ENCODE data around the gene CLK2. TPM values are rescaled to one million over a fixed set of nuclear protein-coding genes. Genes with fewer than 3 reads are reported as not detected.

CLK2 gene
- total and polyA plus RNA-seq, 7 donors: 7.2 to 45.9 (median 23.2) TPM

DNA sequence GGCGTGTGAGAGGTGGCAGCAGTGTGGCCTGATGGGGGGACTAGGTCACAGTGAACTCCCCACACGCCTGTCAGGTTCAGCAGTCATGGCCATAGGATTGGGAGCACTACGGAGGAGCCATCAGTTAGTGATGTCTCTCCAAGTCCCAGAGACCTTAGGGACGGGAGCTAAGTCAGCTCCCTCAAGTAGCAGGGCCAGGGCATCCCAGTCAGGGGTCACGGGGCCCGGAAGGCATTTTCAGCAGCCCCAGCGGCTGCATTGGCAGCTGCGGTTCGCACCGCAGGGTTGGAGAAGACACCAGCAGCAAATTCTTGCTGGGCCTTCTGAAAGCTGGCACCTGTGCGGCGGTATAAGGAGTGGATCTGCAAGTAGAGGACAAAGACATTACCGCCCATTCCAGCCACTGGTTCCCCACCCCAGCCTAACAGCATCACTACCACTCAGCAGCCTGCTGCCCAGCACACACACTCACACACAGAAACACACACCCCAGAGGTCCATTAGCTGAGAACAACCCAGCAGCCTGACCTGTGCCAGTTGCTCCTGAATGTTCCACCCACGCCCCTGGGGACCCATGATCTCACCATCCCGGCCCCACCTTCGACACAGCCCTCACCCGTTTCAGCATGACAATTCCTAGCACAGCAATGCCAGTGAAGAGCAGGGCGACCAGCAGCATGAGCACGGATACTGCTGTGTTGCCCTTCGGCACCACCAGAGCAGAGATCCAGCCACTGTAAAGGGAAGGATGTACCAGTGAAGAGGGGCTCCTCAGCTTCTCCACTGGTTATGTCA is 17.0 kb downstream of the CLK2 start:
- intact Hi-C loops (cut with DNase I): no loop called here
- Histone ChIP-seq H3K27ac (peak overlapping the region; percentile 92 to 97 (median 96)), H3K4me1 (peaks cover 0 to 39% (median 36%) of the 10 kb centered on the region in 4 donors), H3K9me3 (no peaks in the 10 kb centered on the region), H3K36me3 (peaks cover 0 to 41% (median 12%) of the 10 kb centered on the region in 4 donors), H3K4me3 (peak overlapping the region; percentile 83 to 90 (median 90)), H3K27me3 (no peaks in the 10 kb centered on the region)
- 79 to 85% methylated on average over 20 of the region's 20 CpGs for WGBS, 2 donors
- no peak for DNase-seq
- TF ChIP-seq POLR2AphosphoS5 (IDR thresholded peaks at IDR 0.05) (no peak), EP300 (IDR thresholded peaks at IDR 0.05) (no peak), POLR2A (IDR thresholded peaks at IDR 0.05) (no peak)
- TF ChIP-seq, protein P1, sequence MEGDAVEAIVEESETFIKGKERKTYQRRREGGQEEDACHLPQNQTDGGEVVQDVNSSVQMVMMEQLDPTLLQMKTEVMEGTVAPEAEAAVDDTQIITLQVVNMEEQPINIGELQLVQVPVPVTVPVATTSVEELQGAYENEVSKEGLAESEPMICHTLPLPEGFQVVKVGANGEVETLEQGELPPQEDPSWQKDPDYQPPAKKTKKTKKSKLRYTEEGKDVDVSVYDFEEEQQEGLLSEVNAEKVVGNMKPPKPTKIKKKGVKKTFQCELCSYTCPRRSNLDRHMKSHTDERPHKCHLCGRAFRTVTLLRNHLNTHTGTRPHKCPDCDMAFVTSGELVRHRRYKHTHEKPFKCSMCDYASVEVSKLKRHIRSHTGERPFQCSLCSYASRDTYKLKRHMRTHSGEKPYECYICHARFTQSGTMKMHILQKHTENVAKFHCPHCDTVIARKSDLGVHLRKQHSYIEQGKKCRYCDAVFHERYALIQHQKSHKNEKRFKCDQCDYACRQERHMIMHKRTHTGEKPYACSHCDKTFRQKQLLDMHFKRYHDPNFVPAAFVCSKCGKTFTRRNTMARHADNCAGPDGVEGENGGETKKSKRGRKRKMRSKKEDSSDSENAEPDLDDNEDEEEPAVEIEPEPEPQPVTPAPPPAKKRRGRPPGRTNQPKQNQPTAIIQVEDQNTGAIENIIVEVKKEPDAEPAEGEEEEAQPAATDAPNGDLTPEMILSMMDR (IDR thresholded peaks at IDR 0.05): no peak

DNA sequence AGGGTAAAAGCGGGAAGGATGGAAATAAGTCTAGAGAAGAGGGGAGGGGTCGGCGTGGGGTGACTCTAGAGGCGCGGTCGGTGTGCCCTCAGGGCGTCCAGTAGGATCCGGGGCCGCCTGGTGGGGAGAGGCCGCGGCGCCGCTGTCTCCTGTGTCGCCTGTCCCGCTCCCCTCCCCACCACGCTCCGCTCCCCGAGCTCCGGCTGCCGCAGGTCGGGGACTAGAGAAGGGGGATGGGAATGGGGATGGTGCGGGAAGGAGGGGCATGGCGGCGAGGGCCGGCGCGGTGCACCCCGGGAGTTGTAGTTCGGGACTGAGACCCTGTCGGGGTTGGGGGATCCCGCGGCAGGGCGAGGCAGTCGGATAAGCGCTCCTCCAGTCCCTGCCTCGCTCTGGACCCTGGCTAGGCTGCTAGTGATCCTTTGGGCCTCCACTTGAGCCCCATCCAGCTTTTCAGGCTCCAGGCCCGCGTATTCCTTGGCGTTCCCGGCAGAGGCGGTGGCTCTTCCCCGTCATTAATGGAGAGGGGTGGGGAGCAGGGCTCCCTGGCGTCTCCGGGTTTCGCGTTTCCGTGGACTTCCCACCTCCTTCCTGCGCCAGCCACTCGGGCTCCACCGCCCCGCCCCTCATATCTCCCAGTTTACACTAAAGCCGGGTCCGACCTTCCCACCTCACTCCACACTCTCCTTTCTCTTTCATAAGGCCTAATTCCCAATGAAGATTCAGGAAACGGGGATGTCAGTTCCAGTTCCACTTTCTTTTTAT is 17.9 kb downstream of the CLK2 start, which contains the start of gene ENTREP3:
ENTREP3 (minus strand) TSS at position 241 of the 765 bp plus-strand sequence. CDS start 606 bp downstream, outside the sequence.
- peaks cover 0 to 41% (median 11%) of the 10 kb centered on the region in 4 donors for H3K36me3 ChIP-seq
- intact Hi-C loops (cut with DNase I): loop anchor here (2.0 kb wide), 2 partner anchors 53 to 69 kb away; partner anchors contain the start of gene FDPS
- no peaks in the 10 kb centered on the region for H3K9me3 ChIP-seq
- TF ChIP-seq POLR2AphosphoS5 (IDR thresholded peaks at IDR 0.05): peak; percentile 87 to 93 (median 90)
- TF ChIP-seq, protein P1 (IDR thresholded peaks at IDR 0.05): no peak
- peak in 1 of 4 donors; percentile 54 for TF ChIP-seq EP300 (IDR thresholded peaks at IDR 0.05)
- peak; percentile 42 to 73 for TF ChIP-seq POLR2A (IDR thresholded peaks at IDR 0.05)
- peaks cover 0 to 39% (median 34%) of the 10 kb centered on the region in 4 donors for H3K4me1 ChIP-seq
- 1 to 4% methylated on average over 54 of the region's 54 CpGs for WGBS, 2 donors
- peak within 1 kb of the TSS; percentile 83 to 90 (median 90) for H3K4me3 ChIP-seq
- no peaks in the 10 kb centered on the region for H3K27me3 ChIP-seq
- DNase-seq: peak; percentile 95
- H3K27ac ChIP-seq: peak within 1 kb of the TSS; percentile 92 to 97 (median 96)

DNA sequence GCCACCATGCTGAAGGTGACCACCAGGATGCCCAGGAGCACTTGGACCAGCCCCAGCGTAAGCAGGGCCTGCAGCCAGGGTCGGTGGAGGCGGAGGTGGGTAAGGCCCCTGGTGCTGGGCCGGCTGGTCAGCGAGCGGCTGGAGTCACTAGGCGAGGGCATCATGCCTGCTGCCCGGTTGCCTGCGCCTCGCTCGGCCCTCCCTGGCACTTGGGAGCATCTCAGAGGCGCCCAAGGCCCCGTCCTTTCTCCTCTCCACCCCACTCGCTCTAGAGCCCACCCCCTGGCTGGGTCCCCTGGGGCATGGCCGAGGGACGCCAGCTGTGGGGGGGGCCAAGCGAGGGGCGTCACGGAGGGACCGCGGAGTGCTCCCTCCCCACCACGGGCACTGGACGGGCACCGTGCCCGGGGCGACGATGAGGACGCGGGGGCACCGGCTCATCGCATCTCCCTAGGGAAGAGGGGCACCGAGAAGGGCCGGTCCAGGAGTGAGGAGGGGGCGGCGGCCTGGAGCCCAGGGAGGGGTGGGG is 18.5 kb downstream of the CLK2 start:
- peak; percentile 75 for DNase-seq
- TF ChIP-seq, protein P1 (IDR thresholded peaks at IDR 0.05): peak in 2 of 4 experiments; percentile 14 to 17
- no peak for TF ChIP-seq EP300 (IDR thresholded peaks at IDR 0.05)
- Histone ChIP-seq H3K4me1 (peaks cover 0 to 41% (median 35%) of the 10 kb centered on the region in 4 donors), H3K9me3 (no peaks in the 10 kb centered on the region), H3K36me3 (peaks cover 0 to 35% (median 9%) of the 10 kb centered on the region in 4 donors), H3K27me3 (no peaks in the 10 kb centered on the region), H3K4me3 (peak overlapping the region; percentile 83 to 90 (median 90)), H3K27ac (peak overlapping the region; percentile 92 to 97 (median 96))
- intact Hi-C loops (cut with DNase I): loop anchor here (2.0 kb wide), 2 partner anchors 54 to 70 kb away; partner anchors contain the start of gene FDPS
- WGBS, 2 donors: 4 to 10% methylated on average over 35 of the region's 35 CpGs

DNA sequence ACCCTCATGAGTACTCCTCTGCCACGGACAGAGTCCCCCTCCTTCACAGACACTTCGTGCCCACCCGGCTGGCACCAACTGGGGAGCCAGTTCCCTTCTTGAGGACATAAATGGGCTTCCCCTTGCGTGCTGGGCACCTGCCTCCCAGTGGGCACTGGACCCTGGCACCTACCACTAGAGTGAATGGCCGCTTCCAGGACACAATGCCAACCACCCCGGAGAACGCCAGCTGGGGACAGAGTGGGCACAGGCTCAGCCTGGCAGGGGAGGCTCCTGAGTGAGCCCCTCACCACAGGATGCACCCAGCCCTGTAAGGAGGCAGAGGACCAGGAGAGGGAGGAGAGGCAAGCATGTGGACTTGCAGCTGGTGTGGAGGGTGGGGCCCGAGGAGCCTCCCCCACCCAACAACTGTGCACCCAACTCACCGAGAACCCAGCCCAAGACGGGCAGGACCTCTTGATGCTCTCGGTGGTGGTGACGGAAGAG is 19.0 kb downstream of the CLK2 start:
- Histone ChIP-seq H3K9me3 (no peaks in the 10 kb centered on the region), H3K27ac (peak overlapping the region; percentile 92 to 97 (median 96)), H3K4me1 (peaks cover 0 to 41% (median 35%) of the 10 kb centered on the region in 4 donors), H3K27me3 (no peaks in the 10 kb centered on the region), H3K36me3 (peaks cover 0 to 31% (median 5%) of the 10 kb centered on the region in 4 donors), H3K4me3 (peak overlapping the region; percentile 83 to 90 (median 90))
- DNase-seq: no peak
- 51 to 57% methylated on average over 12 of the region's 12 CpGs for WGBS, 2 donors
- no peak for TF ChIP-seq POLR2AphosphoS5 (IDR thresholded peaks at IDR 0.05)
- intact Hi-C loops (cut with DNase I): loop anchor here (2.0 kb wide), 2 partner anchors 55 to 71 kb away; partner anchors contain the start of gene FDPS
